Type B pancreatic cell (in vitro differentiated cells): Measurements from ENCODE around the gene NOXA1. TPM values are rescaled to one million over a fixed set of nuclear protein-coding genes. Genes with fewer than 3 reads are reported as not detected.

Source experiments
- DNase-seq: peaks from one replicate; pipeline ENCODE4 v3.0.0; 2021; ENCODE audit warnings: mixed read lengths; ENCODE audit not compliant: unreplicated experiment; ENCODE audit errors: extremely low spot score
- H3K27ac Mint-ChIP-seq: 2 replicates; pipeline ENCODE4 v1.8.0; 2021; ENCODE audit warnings: mild to moderate bottlenecking, mixed read lengths
- H3K27me3 Mint-ChIP-seq: 2 replicates; pipeline ENCODE4 v1.8.0; 2021; ENCODE audit warnings: mixed read lengths
- H3K36me3 Mint-ChIP-seq: 2 replicates; pipeline ENCODE4 v1.8.0; 2021; ENCODE audit warnings: mixed read lengths
- H3K4me1 Mint-ChIP-seq: one replicate; pipeline ENCODE4 v1.8.0; 2021; ENCODE audit warnings: mixed read lengths; ENCODE audit not compliant: unreplicated experiment
- H3K4me3 Mint-ChIP-seq: 2 replicates; pipeline ENCODE4 v1.8.0; 2021; ENCODE audit warnings: mild to moderate bottlenecking, mixed read lengths
- H3K9me3 Mint-ChIP-seq: 2 replicates; pipeline ENCODE4 v1.8.0; 2021; ENCODE audit warnings: mixed read lengths
- total RNA-seq: library from RNA; stranded (reverse); gene quantifications from 2 replicates; pipeline ENCODE4 v1.2.1, GENCODE V29; 2021; ENCODE audit warnings: low replicate concordance
- TF ChIP-seq, protein P1 (sequence below): fragments of 200-600 bp; sonication (generic); conservative IDR thresholded peaks from 2 replicates; pipeline ENCODE4 v1.5.0; 2021; ENCODE audit warnings: antibody characterized with exemption, mild to moderate bottlenecking

Gene NOXA1
- total RNA-seq, 1 donor from 2014 or later: 6.4 TPM

DNA sequence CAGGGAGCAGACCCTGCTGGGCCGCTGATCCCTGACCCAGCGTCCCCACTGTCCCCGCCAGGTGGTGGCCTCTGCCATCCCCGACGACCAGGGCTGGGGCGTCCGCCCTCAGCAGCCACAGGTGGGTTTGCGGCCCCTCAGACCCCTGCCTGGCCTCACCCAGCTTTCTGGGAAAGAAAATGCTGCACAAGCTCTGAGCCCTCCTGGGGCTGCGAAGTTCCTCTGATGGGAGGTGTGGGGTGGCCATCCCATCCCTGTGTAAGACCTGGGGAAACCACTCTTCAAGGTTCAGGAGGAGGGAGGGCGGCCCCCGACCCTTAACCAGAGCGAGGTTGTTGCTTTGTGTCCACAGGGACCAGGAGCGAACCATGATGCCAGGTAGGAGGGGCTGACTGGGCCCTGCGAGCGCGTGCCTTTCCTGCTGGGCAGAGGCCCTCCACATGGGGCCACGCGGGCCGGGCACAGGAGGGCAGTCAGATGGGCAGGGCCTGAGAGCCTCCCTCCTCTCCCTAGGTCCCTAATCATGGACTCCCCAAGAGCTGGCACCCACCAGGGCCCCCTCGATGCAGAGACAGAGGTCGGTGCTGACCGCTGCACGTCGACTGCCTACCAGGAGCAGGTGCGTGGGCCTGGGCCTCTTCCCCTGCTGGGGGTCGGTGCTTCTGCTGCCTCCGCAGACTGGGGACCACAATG is 7.7 kb downstream of the NOXA1 start:
- Mint-ChIP-seq H3K27ac (no peak overlapping the region), H3K4me1 (no peaks in the 10 kb centered on the region), H3K9me3 (no peaks in the 10 kb centered on the region), H3K4me3 (no peak overlapping the region), H3K27me3 (no peaks in the 10 kb centered on the region), H3K36me3 (no peaks in the 10 kb centered on the region)
- DNase-seq: no peak
- TF ChIP-seq, protein P1, sequence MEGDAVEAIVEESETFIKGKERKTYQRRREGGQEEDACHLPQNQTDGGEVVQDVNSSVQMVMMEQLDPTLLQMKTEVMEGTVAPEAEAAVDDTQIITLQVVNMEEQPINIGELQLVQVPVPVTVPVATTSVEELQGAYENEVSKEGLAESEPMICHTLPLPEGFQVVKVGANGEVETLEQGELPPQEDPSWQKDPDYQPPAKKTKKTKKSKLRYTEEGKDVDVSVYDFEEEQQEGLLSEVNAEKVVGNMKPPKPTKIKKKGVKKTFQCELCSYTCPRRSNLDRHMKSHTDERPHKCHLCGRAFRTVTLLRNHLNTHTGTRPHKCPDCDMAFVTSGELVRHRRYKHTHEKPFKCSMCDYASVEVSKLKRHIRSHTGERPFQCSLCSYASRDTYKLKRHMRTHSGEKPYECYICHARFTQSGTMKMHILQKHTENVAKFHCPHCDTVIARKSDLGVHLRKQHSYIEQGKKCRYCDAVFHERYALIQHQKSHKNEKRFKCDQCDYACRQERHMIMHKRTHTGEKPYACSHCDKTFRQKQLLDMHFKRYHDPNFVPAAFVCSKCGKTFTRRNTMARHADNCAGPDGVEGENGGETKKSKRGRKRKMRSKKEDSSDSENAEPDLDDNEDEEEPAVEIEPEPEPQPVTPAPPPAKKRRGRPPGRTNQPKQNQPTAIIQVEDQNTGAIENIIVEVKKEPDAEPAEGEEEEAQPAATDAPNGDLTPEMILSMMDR: no peak

DNA sequence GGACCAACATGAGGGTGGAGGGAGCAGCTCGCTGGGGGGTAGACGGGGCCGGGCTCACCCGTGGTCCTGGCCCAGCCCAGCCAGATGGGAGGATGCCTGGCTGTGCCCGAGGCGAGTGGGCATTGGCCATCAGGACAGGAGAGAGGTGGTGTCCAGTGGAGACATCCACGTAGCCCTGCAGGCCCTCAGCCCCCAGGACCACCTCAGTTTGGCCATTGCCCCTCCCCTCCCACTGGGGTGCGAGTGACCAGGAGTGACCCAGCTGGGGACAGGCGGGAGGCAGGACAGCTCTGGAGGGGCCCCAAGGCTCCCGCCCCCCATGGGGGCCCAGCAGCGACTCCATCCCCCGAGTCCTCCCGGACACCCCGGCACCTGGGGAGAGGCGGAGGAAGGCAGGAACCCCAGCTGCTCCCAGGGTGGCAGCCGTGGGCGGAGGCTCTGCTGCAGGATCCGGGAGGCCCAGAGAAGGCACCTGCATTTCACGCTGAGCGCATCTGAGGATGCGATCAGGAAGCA is 8.3 kb downstream of the NOXA1 start:
- H3K4me3 Mint-ChIP-seq: no peak overlapping the region
- no peaks in the 10 kb centered on the region for H3K4me1 Mint-ChIP-seq
- no peak for DNase-seq
- no peaks in the 10 kb centered on the region for H3K36me3 Mint-ChIP-seq
- no peaks in the 10 kb centered on the region for H3K27me3 Mint-ChIP-seq
- no peaks in the 10 kb centered on the region for H3K9me3 Mint-ChIP-seq
- H3K27ac Mint-ChIP-seq: no peak overlapping the region
- TF ChIP-seq, protein P1: no peak

DNA sequence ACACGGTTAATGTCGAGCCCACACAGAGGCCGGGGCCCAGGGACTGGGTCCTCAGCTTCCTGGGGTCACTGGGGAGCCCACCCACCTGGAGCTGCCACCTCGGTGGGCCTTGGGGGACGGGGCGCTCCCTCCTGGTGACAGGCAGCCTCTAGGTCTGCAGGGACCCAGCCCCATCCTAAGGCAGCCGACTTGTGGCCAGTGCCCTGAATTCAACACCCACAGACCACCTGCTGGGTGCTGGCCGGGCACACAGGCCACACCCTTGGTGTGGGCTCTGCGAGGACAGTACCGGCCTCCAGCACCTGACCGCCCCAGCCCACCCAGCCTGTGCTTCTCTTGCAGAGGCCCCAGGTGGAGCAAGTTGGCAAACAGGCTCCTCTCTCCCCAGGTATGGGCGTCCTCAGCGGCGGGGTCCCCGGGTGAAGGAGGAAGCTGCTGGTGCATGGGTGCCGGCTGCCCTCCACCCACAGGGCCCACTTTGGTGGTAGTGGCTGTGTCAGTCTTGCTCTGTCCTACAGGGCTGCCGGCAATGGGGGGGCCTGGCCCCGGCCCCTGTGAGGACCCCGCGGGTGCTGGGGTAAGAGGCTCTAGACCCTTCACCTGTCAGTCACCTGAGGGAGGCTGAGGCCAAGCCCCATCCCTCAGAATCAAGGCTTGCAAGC is 9.6 kb downstream of the NOXA1 start:
- DNase-seq: no peak

DNA sequence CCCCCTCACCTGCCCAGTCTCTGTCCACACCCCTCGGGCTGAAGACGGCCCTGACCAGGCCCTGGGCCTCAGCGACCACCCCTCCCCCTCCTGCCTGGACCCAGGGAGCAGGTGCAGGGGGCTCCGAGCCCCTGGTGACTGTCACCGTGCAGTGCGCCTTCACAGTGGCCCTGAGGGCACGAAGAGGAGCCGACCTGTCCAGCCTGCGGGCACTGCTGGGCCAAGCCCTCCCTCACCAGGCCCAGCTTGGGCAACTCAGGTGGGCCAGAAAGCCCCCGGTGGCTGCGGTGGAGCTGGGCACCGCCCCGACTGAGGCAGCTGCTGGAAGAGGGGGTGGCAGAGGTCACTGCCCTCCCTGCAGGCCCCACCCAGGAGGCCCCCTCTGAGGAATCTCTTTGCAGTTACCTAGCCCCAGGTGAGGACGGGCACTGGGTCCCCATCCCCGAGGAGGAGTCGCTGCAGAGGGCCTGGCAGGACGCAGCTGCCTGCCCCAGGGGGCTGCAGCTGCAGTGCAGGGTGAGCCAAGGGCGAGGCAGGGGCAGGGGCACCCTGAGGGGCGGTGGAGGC is 10.2 kb downstream of the NOXA1 start:
- TF ChIP-seq, protein P1: no peak
- Mint-ChIP-seq H3K27me3 (no peaks in the 10 kb centered on the region), H3K36me3 (no peaks in the 10 kb centered on the region), H3K27ac (no peak overlapping the region), H3K9me3 (no peaks in the 10 kb centered on the region), H3K4me3 (no peak overlapping the region), H3K4me1 (no peaks in the 10 kb centered on the region)
- no peak for DNase-seq

More for the DNA sequence above, 9.6 kb downstream of the NOXA1 start:
- no peaks in the 10 kb centered on the region for H3K27me3 Mint-ChIP-seq
- TF ChIP-seq, protein P1: no peak
- no peaks in the 10 kb centered on the region for H3K9me3 Mint-ChIP-seq
- H3K36me3 Mint-ChIP-seq: no peaks in the 10 kb centered on the region
- H3K4me1 Mint-ChIP-seq: no peaks in the 10 kb centered on the region
- H3K4me3 Mint-ChIP-seq: no peak overlapping the region
- no peak overlapping the region for H3K27ac Mint-ChIP-seq

DNA sequence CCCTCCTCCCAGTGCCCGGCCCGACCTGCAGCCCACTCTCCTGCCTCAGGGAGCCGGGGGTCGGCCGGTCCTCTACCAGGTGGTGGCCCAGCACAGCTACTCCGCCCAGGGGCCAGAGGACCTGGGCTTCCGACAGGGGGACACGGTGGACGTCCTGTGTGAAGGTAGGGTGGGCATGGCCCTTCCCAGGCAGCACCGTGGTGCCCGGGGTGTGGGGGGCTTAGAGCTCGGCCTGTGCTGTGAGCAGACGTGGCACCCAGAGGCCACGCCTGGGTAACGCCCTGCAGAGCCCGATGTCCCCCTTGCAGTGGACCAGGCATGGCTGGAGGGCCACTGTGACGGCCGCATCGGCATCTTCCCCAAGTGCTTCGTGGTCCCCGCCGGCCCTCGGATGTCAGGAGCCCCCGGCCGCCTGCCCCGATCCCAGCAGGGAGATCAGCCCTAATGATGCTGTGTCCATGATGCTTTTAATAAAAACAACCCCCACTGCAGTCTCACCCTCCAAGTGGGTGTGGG is 10.8 kb downstream of the NOXA1 start:
- H3K9me3 Mint-ChIP-seq: no peaks in the 10 kb centered on the region
- no peaks in the 10 kb centered on the region for H3K27me3 Mint-ChIP-seq
- no peak overlapping the region for H3K4me3 Mint-ChIP-seq
- no peaks in the 10 kb centered on the region for H3K4me1 Mint-ChIP-seq
- H3K27ac Mint-ChIP-seq: no peak overlapping the region
- no peak for DNase-seq
- H3K36me3 Mint-ChIP-seq: no peaks in the 10 kb centered on the region
- TF ChIP-seq, protein P1: no peak
